ENCODE measurements around the gene L1CAM.
A peak's percentile ranks its signal among the peaks of the same experiment; 100 is the strongest.

L1CAM gene

DNA sequence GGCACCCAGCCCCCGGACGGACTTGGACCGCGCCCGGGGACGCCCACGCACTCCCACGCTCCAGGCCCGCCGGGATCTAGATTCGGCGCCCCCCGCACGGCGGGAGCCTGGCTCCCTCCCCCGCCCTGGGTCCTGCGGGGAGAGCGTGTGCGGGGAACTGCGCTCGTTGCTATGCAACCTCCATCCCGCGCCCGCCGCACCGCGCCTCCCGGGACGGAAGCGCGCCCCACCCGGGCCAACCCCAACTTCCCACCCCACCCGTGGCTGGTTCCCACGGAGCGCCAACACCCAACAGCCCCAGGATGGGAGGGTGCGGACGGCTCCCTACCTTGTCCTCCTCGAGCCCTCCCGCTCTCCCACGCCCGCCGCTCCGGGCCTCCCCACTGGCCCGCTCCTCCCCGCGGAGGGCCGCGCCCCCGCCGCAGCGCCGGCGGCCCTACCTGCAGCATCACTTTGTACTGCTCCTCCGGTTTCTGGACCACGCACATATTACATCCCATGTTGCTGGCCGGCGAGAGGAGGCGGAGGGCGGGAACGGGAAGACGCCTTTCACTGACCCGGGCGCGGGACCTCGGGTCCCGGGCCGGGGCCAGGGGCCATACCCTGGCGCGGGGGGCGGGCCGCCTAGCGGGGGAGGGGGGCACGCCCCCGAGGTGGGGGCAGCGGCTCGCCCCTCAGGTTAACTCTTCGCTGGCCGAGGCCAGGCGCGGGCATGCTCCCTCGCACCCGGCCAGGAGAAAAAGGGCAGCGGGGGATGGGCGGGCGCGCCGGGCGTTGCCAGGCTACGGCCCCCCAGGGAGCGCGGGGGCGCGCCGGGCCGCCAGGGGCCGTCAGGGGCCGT is 56.0 kb downstream of the L1CAM start, which contains the start of gene PDZD4:
TSS of gene PDZD4 (minus strand) at position 746 of the 841 bp plus-strand sequence. CDS start at position 500, 246 bp downstream.
- H3K4me1 ChIP-seq (ENCODE audit: control insufficient read depth, insufficient read depth, low read length), result no peaks in the 10 kb centered on the region
- no peak within 1 kb of the TSS for H3K4me3 ChIP-seq (ENCODE audit: low read length)
- H3K36me3 ChIP-seq (ENCODE audit: control insufficient read depth, insufficient read depth, low read length, severe bottlenecking), result no peaks in the 10 kb centered on the region
- no peak within 1 kb of the TSS for H3K9ac ChIP-seq (ENCODE audit: low read length)
- H3K9me3 ChIP-seq (ENCODE audit: control insufficient read depth, low read length), result peaks cover 8% of the 10 kb centered on the region
- peak; percentile 24 for DNase-seq (ENCODE audit: low read depth)
- H3K27me3 ChIP-seq (replicated peaks; ENCODE audit: control insufficient read depth, insufficient read depth, low read length), result peaks cover 53% of the 10 kb centered on the region

GRCh38 chrX:153829549-153829798 is 56.5 kb downstream of the L1CAM start:
- H3K36me3 ChIP-seq (ENCODE audit: control insufficient read depth, insufficient read depth, low read length, severe bottlenecking), result no peaks in the 10 kb centered on the region
- no peaks in the 10 kb centered on the region for H3K4me1 ChIP-seq (ENCODE audit: control insufficient read depth, insufficient read depth, low read length)

GRCh38 chrX:153828723-153829548 is 57.0 kb downstream of the L1CAM start:
- H3K4me3 ChIP-seq (ENCODE audit: low read length), result no peak overlapping the region
- H3K9me3 ChIP-seq (ENCODE audit: control insufficient read depth, low read length), result no peaks in the 10 kb centered on the region
- no peak overlapping the region for H3K9ac ChIP-seq (ENCODE audit: low read length)
- no peaks in the 10 kb centered on the region for H3K36me3 ChIP-seq (ENCODE audit: control insufficient read depth, insufficient read depth, low read length, severe bottlenecking)
- H3K4me1 ChIP-seq (ENCODE audit: control insufficient read depth, insufficient read depth, low read length), result no peaks in the 10 kb centered on the region
- peaks cover 53% of the 10 kb centered on the region for H3K27me3 ChIP-seq (replicated peaks; ENCODE audit: control insufficient read depth, insufficient read depth, low read length)
- DNase-seq (ENCODE audit: low read depth), result peak; percentile 11

More at GRCh38 chrX:153829549-153829798, 56.5 kb downstream of the L1CAM start:
- no peak overlapping the region for H3K9ac ChIP-seq (ENCODE audit: low read length)
- peaks cover 3% of the 10 kb centered on the region for H3K9me3 ChIP-seq (ENCODE audit: control insufficient read depth, low read length)
- H3K4me3 ChIP-seq (ENCODE audit: low read length), result no peak overlapping the region
- peaks cover 51% of the 10 kb centered on the region for H3K27me3 ChIP-seq (replicated peaks; ENCODE audit: control insufficient read depth, insufficient read depth, low read length)
- DNase-seq (ENCODE audit: low read depth), result no peak

DNA sequence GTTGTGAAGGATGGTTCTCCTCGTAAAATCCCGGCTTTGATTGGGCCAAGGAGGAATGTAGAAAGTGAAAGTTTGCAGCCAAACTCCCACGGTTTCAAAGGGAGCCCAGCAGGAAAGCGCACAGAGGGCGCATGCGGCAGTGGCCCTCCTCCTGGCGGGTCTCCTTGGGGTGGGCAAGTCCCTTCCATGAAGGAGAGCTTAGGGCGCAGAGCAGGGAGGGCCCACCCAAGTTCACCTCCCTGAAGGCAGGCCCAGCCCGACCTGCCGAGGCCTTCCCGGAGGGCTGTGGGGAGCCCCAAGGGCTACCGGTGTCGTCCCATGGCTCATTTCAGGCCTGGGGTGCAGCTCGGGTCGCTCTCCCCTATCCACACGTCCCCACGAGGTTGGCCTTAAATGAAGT is 57.7 kb downstream of the L1CAM start:
- Histone ChIP-seq H3K4me1 (ENCODE audit: control insufficient read depth, insufficient read depth, low read length) (no peaks in the 10 kb centered on the region), H3K9ac (ENCODE audit: low read length) (no peak overlapping the region), H3K27me3 (replicated peaks; ENCODE audit: control insufficient read depth, insufficient read depth, low read length) (peaks cover 54% of the 10 kb centered on the region), H3K4me3 (ENCODE audit: low read length) (no peak overlapping the region), H3K36me3 (ENCODE audit: control insufficient read depth, insufficient read depth, low read length, severe bottlenecking) (no peaks in the 10 kb centered on the region), H3K9me3 (ENCODE audit: control insufficient read depth, low read length) (no peaks in the 10 kb centered on the region)
- DNase-seq (ENCODE audit: low read depth), result no peak

DNA sequence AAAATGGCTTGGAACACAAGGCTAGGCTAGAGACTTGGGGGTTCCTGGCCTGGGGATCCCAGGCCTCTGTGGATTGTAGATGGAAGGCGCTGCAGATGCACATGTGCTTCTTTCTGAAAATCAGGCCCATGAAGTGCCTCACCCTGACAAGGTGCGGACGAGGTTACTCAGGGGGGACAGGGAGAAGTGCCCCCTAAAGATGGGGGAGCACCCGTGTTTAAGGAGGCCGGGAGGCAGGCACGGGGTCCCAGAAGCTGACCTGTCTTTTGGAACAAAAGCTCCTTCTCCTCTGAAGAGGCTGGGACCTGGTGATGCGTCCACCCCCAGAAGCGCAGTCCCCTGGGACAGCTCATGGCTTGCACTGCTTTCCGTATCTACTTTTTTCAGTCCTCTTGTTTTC is 58.1 kb downstream of the L1CAM start:
- Histone ChIP-seq H3K9ac (ENCODE audit: low read length) (no peak overlapping the region), H3K4me1 (ENCODE audit: control insufficient read depth, insufficient read depth, low read length) (no peaks in the 10 kb centered on the region), H3K4me3 (ENCODE audit: low read length) (no peak overlapping the region), H3K36me3 (ENCODE audit: control insufficient read depth, insufficient read depth, low read length, severe bottlenecking) (no peaks in the 10 kb centered on the region), H3K9me3 (ENCODE audit: control insufficient read depth, low read length) (no peaks in the 10 kb centered on the region), H3K27me3 (replicated peaks; ENCODE audit: control insufficient read depth, insufficient read depth, low read length) (peaks cover 50% of the 10 kb centered on the region)
- DNase-seq (ENCODE audit: low read depth), result no peak

GRCh38 chrX:153827016-153827415 is 59.0 kb downstream of the L1CAM start:
- no peak for DNase-seq (ENCODE audit: low read depth)
- H3K4me1 ChIP-seq (ENCODE audit: control insufficient read depth, insufficient read depth, low read length), result no peaks in the 10 kb centered on the region
- no peak overlapping the region for H3K9ac ChIP-seq (ENCODE audit: low read length)
- H3K36me3 ChIP-seq (ENCODE audit: control insufficient read depth, insufficient read depth, low read length, severe bottlenecking), result no peaks in the 10 kb centered on the region
- H3K27me3 ChIP-seq (replicated peaks; ENCODE audit: control insufficient read depth, insufficient read depth, low read length), result peaks cover 47% of the 10 kb centered on the region
- H3K9me3 ChIP-seq (ENCODE audit: control insufficient read depth, low read length), result no peaks in the 10 kb centered on the region
- no peak overlapping the region for H3K4me3 ChIP-seq (ENCODE audit: low read length)

- Histone ChIP-seq H3K4me3 (ENCODE audit: low read length) (no peak overlapping the region), H3K36me3 (ENCODE audit: control insufficient read depth, insufficient read depth, low read length, severe bottlenecking) (no peaks in the 10 kb centered on the region), H3K9ac (ENCODE audit: low read length) (no peak overlapping the region), H3K9me3 (ENCODE audit: control insufficient read depth, low read length) (no peaks in the 10 kb centered on the region), H3K4me1 (ENCODE audit: control insufficient read depth, insufficient read depth, low read length) (no peaks in the 10 kb centered on the region), H3K27me3 (replicated peaks; ENCODE audit: control insufficient read depth, insufficient read depth, low read length) (peaks cover 52% of the 10 kb centered on the region)
- DNase-seq (ENCODE audit: low read depth), result no peak
These were observed 60.9 kb downstream of the L1CAM start for GRCh38 chrX:153825042-153825441.

GRCh38 chrX:153824348-153824747 is 61.6 kb downstream of the L1CAM start:
- H3K36me3 ChIP-seq (ENCODE audit: control insufficient read depth, insufficient read depth, low read length, severe bottlenecking), result no peaks in the 10 kb centered on the region
- no peaks in the 10 kb centered on the region for H3K9me3 ChIP-seq (ENCODE audit: control insufficient read depth, low read length)
- no peak for DNase-seq (ENCODE audit: low read depth)
- no peaks in the 10 kb centered on the region for H3K4me1 ChIP-seq (ENCODE audit: control insufficient read depth, insufficient read depth, low read length)
- no peak overlapping the region for H3K9ac ChIP-seq (ENCODE audit: low read length)
- peaks cover 58% of the 10 kb centered on the region for H3K27me3 ChIP-seq (replicated peaks; ENCODE audit: control insufficient read depth, insufficient read depth, low read length)
- H3K4me3 ChIP-seq (ENCODE audit: low read length), result no peak overlapping the region

DNA sequence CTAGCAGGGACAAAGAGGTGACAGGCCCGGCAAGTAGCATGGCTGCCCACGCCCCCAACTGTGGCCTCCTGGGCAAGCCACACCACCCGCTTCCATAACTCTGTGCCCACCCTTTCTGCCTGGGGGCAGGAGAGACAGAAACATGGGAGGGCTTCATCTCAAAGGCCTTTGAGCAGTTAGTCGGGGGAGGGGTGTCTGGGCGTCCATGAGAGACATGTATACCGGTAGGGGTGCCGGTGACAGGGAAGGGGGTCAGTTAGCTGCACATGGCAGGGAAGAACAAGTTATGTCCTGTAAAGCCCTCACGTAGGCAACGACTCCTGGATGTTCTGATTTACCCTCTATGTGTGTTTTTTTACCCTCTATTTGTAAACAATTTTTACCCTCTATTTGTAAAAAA is 64.9 kb downstream of the L1CAM start:
- H3K9ac ChIP-seq (ENCODE audit: low read length), result no peak overlapping the region
- no peaks in the 10 kb centered on the region for H3K36me3 ChIP-seq (ENCODE audit: control insufficient read depth, insufficient read depth, low read length, severe bottlenecking)
- H3K4me3 ChIP-seq (ENCODE audit: low read length), result no peak overlapping the region
- H3K4me1 ChIP-seq (ENCODE audit: control insufficient read depth, insufficient read depth, low read length), result no peaks in the 10 kb centered on the region
- H3K27me3 ChIP-seq (replicated peaks; ENCODE audit: control insufficient read depth, insufficient read depth, low read length), result peaks cover 59% of the 10 kb centered on the region
- H3K9me3 ChIP-seq (ENCODE audit: control insufficient read depth, low read length), result no peaks in the 10 kb centered on the region
- no peak for DNase-seq (ENCODE audit: low read depth)

DNA sequence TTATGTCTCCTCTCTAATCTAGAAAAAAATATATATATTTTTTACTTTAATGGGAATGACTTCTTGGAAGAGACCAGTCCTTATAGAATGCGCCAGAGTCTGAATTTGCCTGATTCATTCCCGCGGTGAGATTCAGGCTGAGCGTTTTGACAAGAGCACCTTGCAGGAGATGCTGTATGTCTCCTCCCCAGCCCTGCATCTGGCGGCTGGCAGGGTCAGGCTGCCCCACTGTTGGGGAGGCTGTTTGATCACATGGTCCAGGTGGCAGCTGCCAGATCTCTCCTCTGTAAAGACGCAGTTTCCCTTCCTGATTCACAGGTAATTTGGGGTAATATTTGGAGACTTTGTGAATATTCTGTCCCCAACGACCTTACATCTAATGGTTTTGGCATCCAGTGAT is 65.4 kb downstream of the L1CAM start:
- H3K4me1 ChIP-seq (ENCODE audit: control insufficient read depth, insufficient read depth, low read length), result no peaks in the 10 kb centered on the region
- H3K9me3 ChIP-seq (ENCODE audit: control insufficient read depth, low read length), result no peaks in the 10 kb centered on the region
- DNase-seq (ENCODE audit: low read depth), result no peak
- no peak overlapping the region for H3K4me3 ChIP-seq (ENCODE audit: low read length)
- H3K9ac ChIP-seq (ENCODE audit: low read length), result no peak overlapping the region
- H3K36me3 ChIP-seq (ENCODE audit: control insufficient read depth, insufficient read depth, low read length, severe bottlenecking), result no peaks in the 10 kb centered on the region
- H3K27me3 ChIP-seq (replicated peaks; ENCODE audit: control insufficient read depth, insufficient read depth, low read length), result peaks cover 56% of the 10 kb centered on the region

DNA sequence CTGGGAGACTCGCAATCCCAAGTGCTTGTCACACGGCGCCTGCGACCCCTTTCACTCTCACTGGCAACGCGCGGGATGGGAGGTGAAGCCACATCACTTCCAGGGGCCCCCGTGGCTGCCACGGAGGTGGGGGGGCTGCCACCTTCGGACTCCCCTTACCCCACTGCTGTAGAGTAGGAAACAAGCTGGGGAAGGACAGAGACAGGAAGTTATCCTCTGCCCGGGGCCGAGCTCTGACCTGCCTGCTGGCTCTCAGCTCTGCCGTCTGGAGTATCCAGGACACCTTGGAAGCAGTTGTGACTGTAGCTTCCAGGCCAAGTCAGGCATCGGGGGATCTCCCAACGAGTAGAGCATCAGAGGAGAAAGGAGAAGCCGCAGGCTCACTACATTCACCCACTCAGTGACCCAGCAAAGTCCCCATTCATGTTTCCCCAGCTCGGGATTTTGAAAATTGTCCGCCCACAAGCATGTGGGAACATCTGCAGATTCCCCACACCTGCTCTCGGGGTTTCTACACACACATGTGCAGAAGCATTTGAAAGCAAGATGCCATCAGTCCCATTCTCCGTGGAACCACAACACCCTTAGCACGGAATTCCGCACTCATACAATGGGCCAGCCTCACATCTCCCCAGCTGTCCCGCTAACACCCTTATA is 66.5 kb downstream of the L1CAM start:
- Histone ChIP-seq H3K36me3 (ENCODE audit: control insufficient read depth, insufficient read depth, low read length, severe bottlenecking) (no peaks in the 10 kb centered on the region), H3K9ac (ENCODE audit: low read length) (no peak overlapping the region), H3K27me3 (replicated peaks; ENCODE audit: control insufficient read depth, insufficient read depth, low read length) (peaks cover 52% of the 10 kb centered on the region), H3K9me3 (ENCODE audit: control insufficient read depth, low read length) (no peaks in the 10 kb centered on the region), H3K4me3 (ENCODE audit: low read length) (peak overlapping the region; percentile 41), H3K4me1 (ENCODE audit: control insufficient read depth, insufficient read depth, low read length) (no peaks in the 10 kb centered on the region)
- DNase-seq (ENCODE audit: low read depth), result no peak

All from adipocyte (in vitro differentiated cells).